K562 (cell line): ENCODE results near the gene CYP4B1. TPM values are rescaled to one million over a fixed set of nuclear protein-coding genes. Genes with fewer than 3 reads are reported as not detected.
"Not testable (repeated sequence)": the region's sequence is repeated elsewhere in the genome, so short reads cannot be mapped to it uniquely, and the experiment has no call there.

Experiments used
- ATAC-seq: fragments of 200-7000 bp; cut with Tn5 transposase; 3 replicates; pipeline ENCODE4 v1.9.1; 2020; ENCODE audit warnings: moderate library complexity
- BruUV-seq: library from RNA; stranded (reverse); fragments of 400-500 nt; replicated peaks from 2 replicates; lab custom pipeline; 2021; lab: Mats Ljungman, UMichigan
- CTCF ChIA-PET: fragments of 300-600 bp; formaldehyde crosslinking; extraction: SDS; loops from one replicate; lab custom pipeline; 2021; ENCODE audit warnings: low intra/inter-chr PET ratio; lab: Yijun Ruan, JAX
- POLR2A ChIA-PET: fragments of 300-600, 350-650 bp; sonication (Branson Sonifier 250); formaldehyde crosslinking; extraction: SDS; loops from one replicate; lab custom pipeline; 2021; ENCODE audit warnings: antibody characterized with exemption, inconsistent platforms; lab: Yijun Ruan, JAX
- DNase-seq, 4 experiments: peaks; one replicate each; pipeline versions ENCODE4 v3.0.0 to v3.0.0-alpha.2; 2011 to 2018; ENCODE audit warnings: low spot score in 3 of 4, mixed read lengths in 3 of 4; ENCODE audit errors: extremely low read depth in 1 of 4
- FAIRE-seq: peaks from 2 replicates; lab custom pipeline; 2011; peaks lifted over from hg19 to GRCh38; lab: Jason Lieb, UNC
- H2AFZ ChIP-seq: 2 replicates; pipeline ENCODE4 v1.6.0; 2011; ENCODE audit warnings: low read depth, low read length, control low read depth, inconsistent platforms
- H3K27ac ChIP-seq: fragments of 200-600 bp; 3 replicates; pipeline ENCODE4 v1.8.0; 2011; ENCODE audit warnings: low read depth, mild to moderate bottlenecking, control low read depth, inconsistent platforms, low read length, moderate library complexity, mixed read lengths; ENCODE audit errors: extremely low read depth
- H3K27me3 ChIP-seq, 2 experiments: fragments of 300-600 bp in 1 of 2; 2 replicates in 1 of 2; 3 replicates in 1 of 2; pipeline versions ENCODE4 v1.6.0 to v1.8.0; 2011; ENCODE audit warnings: inconsistent platforms in 2 of 2, low read length in 2 of 2, mild to moderate bottlenecking in 1 of 2, mixed read lengths in 1 of 2, moderate library complexity in 1 of 2; ENCODE audit not compliant: control insufficient read depth in 2 of 2, insufficient read depth in 2 of 2
- H3K36me3 ChIP-seq: fragments of 300-600 bp; 3 replicates; pipeline ENCODE4 v1.8.0; 2011; ENCODE audit warnings: mild to moderate bottlenecking, low read length, inconsistent platforms; ENCODE audit not compliant: control insufficient read depth, insufficient read depth
- H3K4me1 ChIP-seq, 2 experiments: fragments of 200-600 bp in 1 of 2; replicated peaks in 1 of 2; 2 replicates in 1 of 2; 3 replicates in 1 of 2; pipeline versions ENCODE4 v1.5.1 to v1.8.0; 2011; ENCODE audit warnings: inconsistent platforms in 2 of 2, low read length in 2 of 2, mild to moderate bottlenecking in 1 of 2, mixed read lengths in 1 of 2, moderate library complexity in 1 of 2; ENCODE audit not compliant: control insufficient read depth in 2 of 2, insufficient read depth in 2 of 2
- H3K4me2 ChIP-seq: 2 replicates; pipeline ENCODE4 v1.6.1; 2011; ENCODE audit warnings: low read length, control low read depth, inconsistent platforms, mixed read lengths; ENCODE audit not compliant: insufficient read depth
- H3K4me3 ChIP-seq: fragments of 200-600 bp; sonication (generic), shearing (Covaris generic); 2 replicates; pipeline ENCODE4 v1.5.1; 2016; ENCODE audit warnings: control low read depth, inconsistent platforms
- H3K79me2 ChIP-seq: fragments of 200-600 bp; 3 replicates; pipeline ENCODE4 v1.8.0; 2011; ENCODE audit warnings: low read length, inconsistent platforms; ENCODE audit not compliant: control insufficient read depth, insufficient read depth
- H3K9ac ChIP-seq, 2 experiments: 2 replicates each; pipeline versions ENCODE4 v1.6.0 to v1.6.1; 2011; ENCODE audit warnings: low read depth in 2 of 2, low read length in 2 of 2, control low read depth in 1 of 2, inconsistent platforms in 1 of 2, mild to moderate bottlenecking in 1 of 2, mixed read lengths in 1 of 2; ENCODE audit not compliant: insufficient read depth in 1 of 2
- H3K9me1 ChIP-seq: one replicate; pipeline ENCODE4 v1.6.0; 2011; ENCODE audit warnings: inconsistent platforms, mild to moderate bottlenecking, low read length, moderate library complexity; ENCODE audit not compliant: control insufficient read depth, insufficient read depth
- H3K9me3 ChIP-seq: replicated peaks from 2 replicates; pipeline ENCODE4 v1.5.1; 2011; ENCODE audit warnings: low read depth, low read length, inconsistent platforms; ENCODE audit not compliant: control insufficient read depth, insufficient read depth
- H4K20me1 ChIP-seq: replicated peaks from 2 replicates; pipeline ENCODE4 v1.6.1; 2011; ENCODE audit warnings: low read length, inconsistent platforms, mixed read lengths; ENCODE audit not compliant: control insufficient read depth, insufficient read depth
- EWSR1 ChIP-seq: fragments of 450-650 bp; IDR thresholded peaks from 2 replicates; pipeline ENCODE4 v1.6.1; 2018; ENCODE audit warnings: borderline replicate concordance, mild to moderate bottlenecking, low read depth, moderate library complexity; ENCODE audit not compliant: partially characterized antibody
- MAFF ChIP-seq: IDR thresholded peaks from 2 replicates; pipeline ENCODE4 v1.6.1; 2012; ENCODE audit warnings: low read length, improper control_type of control experiment
- SREBF2 ChIP-seq: sonication (generic); formaldehyde crosslinking; IDR thresholded peaks from 2 replicates; pipeline ENCODE4 v1.4.0; 2020; ENCODE audit warnings: mild to moderate bottlenecking, missing genetic modification reagents
- YY1 ChIP-seq, 3 experiments: IDR thresholded peaks; 2 replicates each; pipeline ENCODE4 v1.6.1; 2011; ENCODE audit warnings: low read length in 2 of 3, mild to moderate bottlenecking in 2 of 3, moderate library complexity in 2 of 3, borderline replicate concordance in 1 of 3, control low read depth in 1 of 3, low read depth in 1 of 3; ENCODE audit not compliant: insufficient read depth in 3 of 3, insufficient replicate concordance in 2 of 3, control insufficient read depth in 1 of 3, insufficient read length in 1 of 3; ENCODE audit errors: extremely low read depth in 1 of 3
- WGBS: fragments of 100-300 bp; shearing (Covaris generic); methylation state at CpG from one replicate; pipeline ENCODE4 v1.1.6; 2016; ENCODE audit warnings: low coverage, mixed read lengths; ENCODE audit not compliant: insufficient coverage; ENCODE audit errors: missing lambda C conversion rate; 5-methylcytosine and 5-hydroxymethylcytosine counted together
- in situ Hi-C: fragments of 300-500 bp; cut with MboI; formaldehyde crosslinking; loops from 4 replicates; pipeline ENCODE4 v1.15.0; 2018; ENCODE audit warnings: inconsistent platforms, mixed read lengths
- intact Hi-C: fragments of 100-400 bp; cut with micrococcal nuclease; formaldehyde crosslinking; loops from 2 replicates; pipeline ENCODE4 v1.14.2; 2022
- polyA plus RNA-seq, 8 experiments: library from polyadenylated mRNA; depleted of rRNA in 4 of 8; stranded (reverse) in 5 of 8; unstranded in 3 of 8; fragments of >200 nt; fragmentation: Nextera tagmentation in 2 of 8; fragmentation: Illumina TruSeq in 1 of 8; extraction: Ambion mirVana in 2 of 8; extraction: Trizol in 1 of 8; gene quantifications; 2 replicates each; pipeline versions ENCODE4 v1.2.1 to v1.2.3, GENCODE V29; 2011 to 2014; ENCODE audit warnings: inconsistent platforms in 1 of 8, missing spikeins in 1 of 8
- total RNA-seq, 7 experiments: library from RNA; depleted of rRNA in 6 of 7; stranded (reverse); fragments of >200 nt in 6 of 7; fragmentation: Illumina TruSeq in 2 of 7; extraction: Trizol in 2 of 7; gene quantifications; 2 replicates each; pipeline versions ENCODE4 v1.2.1 to v1.2.3, GENCODE V29; 2011 to 2021; ENCODE audit warnings: low replicate concordance in 1 of 7

CYP4B1 gene
- total and polyA plus RNA-seq, 9 of the 15 experiments (the other 6 are each of a cell fraction or from before 2014, with no cell fraction given): 0.69 TPM; not detected in 8

GRCh38 chr1:46753985-46754384, 44.9 kb upstream of the CYP4B1 start (continued):
- no peak for TF ChIP-seq EWSR1
- TF ChIP-seq SREBF2 (CRISPR knock-in tag): no peak
- no peak for TF ChIP-seq YY1 (IDR thresholded peaks at IDR 0.05; ENCODE audit: borderline replicate concordance in 1 of 3, control insufficient read depth in 1 of 3, extremely low read depth in 1 of 3, insufficient read depth in 3 of 3, insufficient read length in 1 of 3, insufficient replicate concordance in 2 of 3, low read depth in 1 of 3, low read length in 2 of 3)
- TF ChIP-seq MAFF: peak; percentile 59
- TF ChIP-seq, all 486 proteins: peak for 5

- H2AFZ ChIP-seq, FAIRE-seq, H3K27me3 ChIP-seq, H3K4me2 ChIP-seq, in situ Hi-C loops, H3K4me1 ChIP-seq, H3K36me3 ChIP-seq, H3K9ac ChIP-seq, BruUV-seq, H3K9me1 ChIP-seq, intact Hi-C loops, H3K4me3 ChIP-seq, H4K20me1 ChIP-seq, H3K27ac ChIP-seq, CTCF ChIA-PET, H3K79me2 ChIP-seq, DNase-seq, H3K9me3 ChIP-seq, ATAC-seq: not testable (repeated sequence)
- WGBS: 0% methylated on average over 4 of the region's 4 CpGs
- POLR2A ChIA-PET: interaction anchor here (1.1 kb wide), 1 partner anchor 11 kb away, joined by 3 read pairs; no protein-coding TSS in a partner anchor
Observed at GRCh38 chr1:46754707-46755106, 44.1 kb upstream of the CYP4B1 start.
